ENCODE data around the gene BATF2.
"Not testable (repeated sequence)": the region's sequence is repeated elsewhere in the genome, so short reads cannot be mapped to it uniquely, and the experiment has no call there.

BATF2 gene

GRCh38 chr11:64996710-64997380 lies at the start of gene BATF2:
Gene BATF2, minus strand, starts transcription at chr11:64996971. Its CDS starts 57 bp downstream, at chr11:64996914.
- DNase-seq, result no peak

- DNase-seq, result no peak
Measured at GRCh38 chr11:65045728-65046127, 49.0 kb upstream of the BATF2 start.

- no peak for DNase-seq
Measured at GRCh38 chr11:65045061-65045460, 48.3 kb upstream of the BATF2 start.

- no peak for DNase-seq
Measured at GRCh38 chr11:65043881-65044501, 47.2 kb upstream of the BATF2 start.

- DNase-seq, result no peak
Measured at GRCh38 chr11:65042891-65043290, 46.1 kb upstream of the BATF2 start.

GRCh38 chr11:65040847-65041622 lies 44.3 kb upstream of the BATF2 start, which contains the start of gene SAC3D1:
Gene SAC3D1, plus strand, starts transcription at chr11:65041210. Its CDS starts 83 bp downstream, at chr11:65041293.
- peak; percentile 94 for DNase-seq

- no peak for DNase-seq
Measured at GRCh38 chr11:65040520-65040846, 43.7 kb upstream of the BATF2 start.

GRCh38 chr11:65036931-65037330 lies 40.2 kb upstream of the BATF2 start:
- DNase-seq, result no peak

GRCh38 chr11:65035579-65035978 lies 38.8 kb upstream of the BATF2 start:
- DNase-seq, result no peak

GRCh38 chr11:65034423-65034822 lies 37.7 kb upstream of the BATF2 start:
- no peak for DNase-seq

GRCh38 chr11:65032216-65032615 lies 35.4 kb upstream of the BATF2 start:
- no peak for DNase-seq

- DNase-seq, result peak; percentile 94
Measured at GRCh38 chr11:65027213-65028067, 30.7 kb upstream of the BATF2 start, which contains the start of gene SNX15. Gene SNX15, plus strand, starts transcription at chr11:65027439. Its CDS starts 99 bp downstream, at chr11:65027538.

- no peak for DNase-seq
Measured at GRCh38 chr11:65026810-65027209, 30.0 kb upstream of the BATF2 start.

GRCh38 chr11:65023502-65023901 lies 26.7 kb upstream of the BATF2 start:
- not testable (repeated sequence) for DNase-seq

- DNase-seq, result no peak
Measured at GRCh38 chr11:65021509-65021908, 24.7 kb upstream of the BATF2 start.

GRCh38 chr11:65021003-65021402 lies 24.2 kb upstream of the BATF2 start:
- no peak for DNase-seq

- DNase-seq, result no peak
Measured at GRCh38 chr11:65019824-65020223, 23.1 kb upstream of the BATF2 start.

- DNase-seq, result no peak
Measured at GRCh38 chr11:65017937-65018336, 21.2 kb upstream of the BATF2 start.

GRCh38 chr11:65016705-65017104 lies 19.9 kb upstream of the BATF2 start:
- DNase-seq, result no peak

- DNase-seq, result no peak
Measured at GRCh38 chr11:65014726-65015227, 18.0 kb upstream of the BATF2 start.

GRCh38 chr11:65013888-65014725 lies 17.3 kb upstream of the BATF2 start, which contains the start of gene ARL2:
Gene ARL2, plus strand, starts transcription at chr11:65014160. Its CDS starts 48 bp downstream, at chr11:65014208.
- DNase-seq, result peak; percentile 58
